Stimulated activated CD8-positive, alpha-beta memory T cell treated with anti-CD3 and anti-CD28 coated beads, Interleukin-7, amount 100 ng/mL, for 1 hour (primary cell): ENCODE measurements around the gene MBLAC2.

Experiments
- DNase-seq, 2 donors: peaks; one replicate each; pipeline ENCODE4 v3.0.0-alpha.2; 2020; ENCODE audit warnings: low read depth in 2 of 2

MBLAC2 gene

GRCh38 chr5:90461288-90461687, 13.3 kb downstream of the MBLAC2 start:
- no peak for DNase-seq

GRCh38 chr5:90446961-90447360, 27.6 kb downstream of the MBLAC2 start:
- DNase-seq: no peak

DNA sequence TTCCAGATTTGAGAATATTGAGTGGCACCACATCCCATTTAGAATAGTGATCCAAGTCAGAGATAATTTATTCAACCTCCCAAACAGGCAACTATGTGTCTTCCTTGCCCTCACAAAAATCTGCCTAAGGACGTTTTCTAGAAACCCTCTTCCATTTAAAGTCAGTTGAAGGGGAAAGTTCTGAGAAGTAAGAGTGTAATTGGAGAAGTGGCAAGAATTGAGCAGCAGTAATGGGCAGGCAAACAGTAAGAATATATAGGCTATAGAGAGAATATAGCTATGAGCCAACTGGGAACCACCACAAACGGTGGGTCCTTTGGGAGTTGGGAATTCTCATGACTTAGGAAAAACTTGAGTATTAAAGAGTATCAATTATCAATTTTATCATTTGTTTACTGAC, 33.9 kb downstream of the MBLAC2 start:
- no peak for DNase-seq

DNA sequence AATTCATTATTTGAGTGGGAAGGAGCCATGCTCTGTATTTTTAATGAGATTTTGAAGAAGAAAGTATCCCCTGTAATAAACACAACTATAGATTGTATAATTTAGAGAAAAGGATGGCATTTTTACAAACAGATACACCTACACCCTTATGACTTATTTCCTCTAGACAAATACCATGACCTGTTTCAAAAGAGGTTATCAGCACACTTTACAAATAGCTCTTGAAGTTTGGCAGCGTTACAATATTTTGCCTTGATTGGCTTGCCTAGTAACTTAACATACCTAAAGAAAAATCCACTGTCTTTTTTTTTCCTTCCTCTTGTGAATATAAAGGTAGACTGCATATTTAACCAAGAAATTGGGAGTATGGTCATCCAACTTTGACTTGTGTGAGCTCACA, 36.5 kb downstream of the MBLAC2 start:
- no peak for DNase-seq

DNA sequence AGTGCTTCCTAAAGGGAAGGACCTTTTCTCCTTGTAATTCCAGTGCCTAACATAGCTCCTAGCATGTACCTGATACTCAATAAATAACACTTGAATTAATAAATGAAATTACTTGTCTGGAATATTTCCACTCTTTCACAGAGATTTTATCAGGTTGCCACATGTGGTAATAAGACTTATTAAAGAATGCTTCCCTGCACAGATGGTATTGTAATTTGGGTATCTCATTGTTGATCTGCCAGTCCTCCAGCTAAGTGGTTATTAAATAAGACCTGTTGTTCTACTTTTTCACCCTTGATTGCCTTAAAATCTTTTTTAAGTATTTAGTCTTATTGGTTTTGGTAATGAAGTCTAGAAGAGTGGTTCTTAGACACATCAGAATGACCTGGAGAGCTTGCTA, 36.9 kb downstream of the MBLAC2 start:
- DNase-seq: no peak

DNA sequence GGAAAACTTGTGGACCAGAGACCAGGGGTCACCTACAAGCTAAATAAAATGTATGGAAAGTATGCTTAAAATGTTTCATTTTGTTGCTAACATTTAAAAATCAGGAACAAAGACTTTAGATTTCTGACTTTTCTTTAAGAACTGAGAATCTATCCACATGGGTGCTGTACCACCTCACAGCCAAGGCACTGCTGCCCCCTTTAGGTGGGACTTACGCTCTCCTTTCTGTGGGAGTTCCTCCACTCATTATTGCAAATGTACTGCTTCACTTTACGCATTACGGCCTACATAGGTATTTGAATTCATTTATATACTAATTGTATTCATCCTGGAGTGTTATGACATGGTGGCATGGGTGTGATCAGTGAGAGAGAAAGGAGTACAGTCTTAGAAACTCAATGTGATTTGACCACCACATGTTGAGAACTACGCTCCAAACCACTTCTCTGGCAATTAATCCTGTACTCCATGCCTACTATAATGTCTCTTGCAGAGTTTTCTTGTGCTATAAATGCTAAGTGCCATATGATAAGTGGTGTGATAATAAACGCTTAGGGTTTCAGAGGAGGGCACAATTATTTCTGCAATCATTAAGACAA, 40.4 kb downstream of the MBLAC2 start:
- peak; percentile 14 to 27 for DNase-seq

GRCh38 chr5:90424245-90424644, 50.3 kb downstream of the MBLAC2 start:
- DNase-seq: no peak

- no peak for DNase-seq
Measured at GRCh38 chr5:90421136-90421535, 53.4 kb downstream of the MBLAC2 start.

DNA sequence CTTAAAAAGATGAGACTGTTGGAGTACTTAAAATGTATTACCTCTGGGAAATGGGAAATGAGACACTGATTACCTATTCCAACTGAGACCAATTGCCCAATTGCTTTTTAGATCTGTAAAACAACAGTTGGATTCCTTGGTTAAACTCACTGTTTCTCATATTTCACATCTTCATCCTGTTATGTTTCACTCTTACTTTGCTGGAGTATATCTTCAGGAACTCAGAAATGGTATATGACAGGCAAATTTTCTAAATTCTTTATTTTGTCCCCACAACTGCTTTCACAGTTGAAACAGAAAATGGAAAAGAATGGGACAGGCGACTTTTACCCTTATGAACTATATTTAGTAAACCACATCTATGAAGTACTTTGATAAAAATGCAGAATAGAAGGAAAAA, 56.4 kb downstream of the MBLAC2 start:
- no peak for DNase-seq

- DNase-seq: no peak
Measured at GRCh38 chr5:90410178-90410762, 64.3 kb downstream of the MBLAC2 start.

- DNase-seq: peak; percentile 74 to 77
Measured at GRCh38 chr5:90409318-90410177, 65.0 kb downstream of the MBLAC2 start, which contains the start of gene CETN3. Gene CETN3 (minus strand): TSS chr5:90409756. CDS start chr5:90409661, 95 bp downstream.

- no peak for DNase-seq
Measured at GRCh38 chr5:90408571-90409317, 65.8 kb downstream of the MBLAC2 start.
